GM18907 (cell line): ENCODE data around the gene SLC35E1.

Experiments used
- ATAC-seq: cut with Tn5 transposase; IDR thresholded peaks from one replicate; pipeline ENCODE4 v1.9.1; 2021; ENCODE audit warnings: mild to moderate bottlenecking, moderate library complexity; ENCODE audit not compliant: unreplicated experiment

SLC35E1 gene

GRCh38 chr19:16504271-16504670 is 67.9 kb downstream of the SLC35E1 start:
- no peak for ATAC-seq
